CD4-positive, alpha-beta T cell (primary cell): ENCODE measurements around the gene SCAMP5. TPM values are rescaled to one million over a fixed set of nuclear protein-coding genes. Genes with fewer than 3 reads are reported as not detected.

ENCODE experiments used
- ATAC-seq: fragments of 200-7000 bp; cut with Tn5 transposase; one replicate; pipeline ENCODE4 v1.10.0; 2022; ENCODE audit warnings: mild to moderate bottlenecking; ENCODE audit not compliant: poor library complexity
- CTCF ChIA-PET: fragments of 350-600 bp; sonication (Branson Sonifier 250); formaldehyde crosslinking; loops from one replicate; lab custom pipeline; 2021; ENCODE audit warnings: antibody characterized with exemption, inconsistent platforms; lab: Charles Lee
- POLR2A ChIA-PET: fragments of 350-600 bp; sonication (Branson Sonifier 250); formaldehyde crosslinking; loops from one replicate; lab custom pipeline; 2021; ENCODE audit warnings: antibody characterized with exemption, inconsistent platforms; lab: Charles Lee
- DNase-seq, 14 experiments: peaks; one replicate each; pipeline ENCODE4 v3.0.0-alpha.2; 2013 to 2020; ENCODE audit warnings: mixed read lengths in 2 of 14
- H3K27ac ChIP-seq, 2 donors: one replicate each; pipeline versions ENCODE4 v1.5.1 to v1.7.0; 2013; ENCODE audit warnings: low read length in 2 of 2, low read depth in 1 of 2, mild to moderate bottlenecking in 1 of 2
- H3K27me3 ChIP-seq, 2 experiments: 1 replicate in 1 of 2; 2 replicates in 1 of 2; pipeline versions ENCODE4 v1.6.1 to v1.7.0; 2013; ENCODE audit warnings: low read length in 2 of 2, control low read depth in 1 of 2, mild to moderate bottlenecking in 1 of 2, moderate library complexity in 1 of 2; ENCODE audit not compliant: insufficient read depth in 2 of 2, control insufficient read depth in 1 of 2
- H3K36me3 ChIP-seq: one replicate; pipeline ENCODE4 v1.6.1; 2013; ENCODE audit warnings: low read length, control low read depth; ENCODE audit not compliant: insufficient read depth
- H3K4me1 ChIP-seq: one replicate; pipeline ENCODE4 v1.6.1; 2013; ENCODE audit warnings: low read length, control low read depth; ENCODE audit not compliant: insufficient read depth
- H3K4me3 ChIP-seq: one replicate; pipeline ENCODE4 v1.5.1; 2013; ENCODE audit warnings: mild to moderate bottlenecking, low read length, moderate library complexity
- H3K9me3 ChIP-seq, 2 experiments: 1 replicate in 1 of 2; 2 replicates in 1 of 2; pipeline versions ENCODE4 v1.6.1 to v1.7.0; 2013; ENCODE audit warnings: low read length in 2 of 2, mild to moderate bottlenecking in 2 of 2, control low read depth in 1 of 2, moderate library complexity in 1 of 2; ENCODE audit not compliant: control insufficient read depth in 1 of 2, insufficient read depth in 1 of 2
- H3K27ac Mint-ChIP-seq: one replicate; pipeline ENCODE4 v1.8.0; 2020; ENCODE audit warnings: mixed read lengths
- H3K27me3 Mint-ChIP-seq: one replicate; pipeline ENCODE4 v1.8.0; 2021; ENCODE audit warnings: mixed read lengths
- H3K36me3 Mint-ChIP-seq: one replicate; pipeline ENCODE4 v1.8.0; 2021; ENCODE audit warnings: low read depth, mixed read lengths
- H3K4me1 Mint-ChIP-seq: one replicate; pipeline ENCODE4 v1.8.0; 2021; ENCODE audit warnings: low read depth, mixed read lengths
- H3K4me3 Mint-ChIP-seq: one replicate; pipeline ENCODE4 v1.8.0; 2020; ENCODE audit warnings: mild to moderate bottlenecking, mixed read lengths
- H3K9me3 Mint-ChIP-seq: one replicate; pipeline ENCODE4 v1.8.0; 2020; ENCODE audit warnings: mixed read lengths
- CTCF ChIP-seq: fragments of 200-600 bp; IDR thresholded peaks from one replicate; pipeline ENCODE4 v1.8.0; 2022; ENCODE audit warnings: antibody characterized with exemption, mild to moderate bottlenecking
- intact Hi-C, 2 experiments: fragments of 100-400 bp; cut with DNase I in 1 of 2; cut with micrococcal nuclease in 1 of 2; formaldehyde crosslinking; loops; one replicate each; pipeline versions ENCODE4 v1.15.1 to v1.9.0; 2023 to 2025; cut with DNase I, micrococcal nuclease
- total RNA-seq, 174 experiments: library from RNA in 2 of 174; stranded (reverse) in 2 of 174; gene quantifications; one replicate each; pipeline ENCODE4 v1.2.3 and lab custom pipeline; 2021 to 2026

The SCAMP5 gene
- total RNA-seq, 2 experiments from 2014 or later, result 5.7 to 6.4 TPM

GRCh38 chr15:75036212-75036616 is 40.9 kb downstream of the SCAMP5 start:
- peaks cover 21% of the 10 kb centered on the region for H3K4me1 Mint-ChIP-seq
- CTCF ChIA-PET, result no interaction called here
- Histone ChIP-seq H3K27me3 (no peaks in the 10 kb centered on the region), H3K36me3 (peaks cover 4% of the 10 kb centered on the region), H3K4me1 (peaks cover 6% of the 10 kb centered on the region), H3K27ac (no peak overlapping the region), H3K9me3 (no peaks in the 10 kb centered on the region), H3K4me3 (no peak overlapping the region)
- no peak overlapping the region for H3K27ac Mint-ChIP-seq
- no peaks in the 10 kb centered on the region for H3K9me3 Mint-ChIP-seq
- no peaks in the 10 kb centered on the region for H3K36me3 Mint-ChIP-seq
- TF ChIP-seq CTCF, result no peak
- ATAC-seq (no peak), DNase-seq (no peak)
- H3K4me3 Mint-ChIP-seq, result no peak overlapping the region
- intact Hi-C loops, result no loop called here
- POLR2A ChIA-PET, result interaction anchor here (1.2 kb wide), 1 partner anchor 13 kb away, joined by 4 read pairs; the partner anchor contains the start of gene PPCDC
- H3K27me3 Mint-ChIP-seq, result no peaks in the 10 kb centered on the region

GRCh38 chr15:75037685-75038084 is 42.3 kb downstream of the SCAMP5 start:
- Histone ChIP-seq H3K4me1 (peaks cover 10% of the 10 kb centered on the region), H3K27ac (no peak overlapping the region), H3K27me3 (no peaks in the 10 kb centered on the region), H3K4me3 (no peak overlapping the region), H3K36me3 (peaks cover 8% of the 10 kb centered on the region), H3K9me3 (no peaks in the 10 kb centered on the region)
- H3K4me3 Mint-ChIP-seq, result no peak overlapping the region
- H3K27me3 Mint-ChIP-seq, result no peaks in the 10 kb centered on the region
- no peaks in the 10 kb centered on the region for H3K36me3 Mint-ChIP-seq
- ChIA-PET POLR2A (no interaction called here), CTCF (no interaction called here)
- no peaks in the 10 kb centered on the region for H3K9me3 Mint-ChIP-seq
- intact Hi-C loops, result no loop called here
- DNase-seq (peak in 2 of 14 experiments; percentile 35 to 44), ATAC-seq (no peak)
- no peak for TF ChIP-seq CTCF
- peaks cover 21% of the 10 kb centered on the region for H3K4me1 Mint-ChIP-seq
- H3K27ac Mint-ChIP-seq, result no peak overlapping the region

GRCh38 chr15:75038231-75038630 is 42.9 kb downstream of the SCAMP5 start:
- H3K9me3 ChIP-seq, result no peaks in the 10 kb centered on the region
- no peaks in the 10 kb centered on the region for H3K27me3 ChIP-seq
- ChIA-PET CTCF (no interaction called here), POLR2A (no interaction called here)
- no peak overlapping the region for H3K4me3 ChIP-seq
- Mint-ChIP-seq H3K36me3 (peaks cover 5% of the 10 kb centered on the region), H3K27me3 (no peaks in the 10 kb centered on the region), H3K4me3 (no peak overlapping the region), H3K4me1 (peaks cover 26% of the 10 kb centered on the region), H3K9me3 (no peaks in the 10 kb centered on the region), H3K27ac (no peak overlapping the region)
- no peak for ATAC-seq
- no peak for DNase-seq
- intact Hi-C loops, result no loop called here
- no peak overlapping the region for H3K27ac ChIP-seq
- H3K4me1 ChIP-seq, result peaks cover 16% of the 10 kb centered on the region
- peaks cover 8% of the 10 kb centered on the region for H3K36me3 ChIP-seq
- TF ChIP-seq CTCF, result no peak
